VCaP (cell line): ENCODE data around the gene GHRL.

Source experiments
- H3K27ac ChIP-seq: fragments of 450-650 bp; 2 replicates; pipeline ENCODE4 v1.5.1; 2017
- TF ChIP-seq, protein P1 (sequence below): fragments of 450-650 bp; conservative IDR thresholded peaks from 2 replicates; pipeline ENCODE4 v1.5.1; 2017; ENCODE audit warnings: mild to moderate bottlenecking, moderate library complexity

GHRL gene

DNA sequence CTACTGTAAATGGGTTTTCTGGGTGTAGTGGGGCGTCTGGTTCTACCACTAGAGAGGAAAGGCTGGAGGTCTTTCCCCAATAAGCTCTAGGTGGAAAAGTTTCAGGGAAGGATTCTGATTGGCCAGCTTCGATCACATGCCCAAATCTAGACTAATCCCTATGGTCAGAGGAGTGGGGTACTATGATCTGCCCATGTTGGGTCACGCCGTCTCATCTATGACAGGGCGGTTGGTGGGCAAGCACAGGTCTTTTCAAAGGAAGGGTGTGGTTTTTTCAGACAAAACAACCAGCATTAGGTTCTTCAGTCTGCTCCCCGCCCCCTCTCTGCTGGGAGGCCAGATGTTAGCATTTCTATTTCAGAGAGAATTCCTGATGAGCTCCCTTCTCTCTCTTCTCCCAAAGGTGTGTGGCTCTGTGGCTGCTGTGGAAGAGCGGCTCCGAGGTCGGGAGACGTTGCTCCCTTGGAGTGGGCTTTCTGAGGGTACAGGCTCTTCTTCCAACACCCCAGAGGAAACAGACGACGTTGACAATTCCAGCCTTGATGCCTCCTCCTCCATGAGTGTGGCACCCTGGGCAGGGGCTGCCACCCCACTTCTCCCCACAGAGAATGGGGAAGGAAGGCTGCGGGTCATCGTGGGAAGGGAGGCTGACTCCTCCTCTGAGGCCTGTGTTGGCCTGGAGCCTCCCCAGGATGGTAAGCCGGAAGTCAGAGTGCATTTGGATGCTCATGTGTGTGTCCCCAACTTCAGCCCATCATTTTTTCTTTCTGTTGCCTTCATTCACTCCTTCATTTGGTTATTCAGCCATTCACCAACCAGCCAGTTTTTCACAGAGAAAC, 54.2 kb downstream of the GHRL start:
- TF ChIP-seq, protein P1, sequence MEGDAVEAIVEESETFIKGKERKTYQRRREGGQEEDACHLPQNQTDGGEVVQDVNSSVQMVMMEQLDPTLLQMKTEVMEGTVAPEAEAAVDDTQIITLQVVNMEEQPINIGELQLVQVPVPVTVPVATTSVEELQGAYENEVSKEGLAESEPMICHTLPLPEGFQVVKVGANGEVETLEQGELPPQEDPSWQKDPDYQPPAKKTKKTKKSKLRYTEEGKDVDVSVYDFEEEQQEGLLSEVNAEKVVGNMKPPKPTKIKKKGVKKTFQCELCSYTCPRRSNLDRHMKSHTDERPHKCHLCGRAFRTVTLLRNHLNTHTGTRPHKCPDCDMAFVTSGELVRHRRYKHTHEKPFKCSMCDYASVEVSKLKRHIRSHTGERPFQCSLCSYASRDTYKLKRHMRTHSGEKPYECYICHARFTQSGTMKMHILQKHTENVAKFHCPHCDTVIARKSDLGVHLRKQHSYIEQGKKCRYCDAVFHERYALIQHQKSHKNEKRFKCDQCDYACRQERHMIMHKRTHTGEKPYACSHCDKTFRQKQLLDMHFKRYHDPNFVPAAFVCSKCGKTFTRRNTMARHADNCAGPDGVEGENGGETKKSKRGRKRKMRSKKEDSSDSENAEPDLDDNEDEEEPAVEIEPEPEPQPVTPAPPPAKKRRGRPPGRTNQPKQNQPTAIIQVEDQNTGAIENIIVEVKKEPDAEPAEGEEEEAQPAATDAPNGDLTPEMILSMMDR, result no peak
- no peak overlapping the region for H3K27ac ChIP-seq
